IPS-NIHi11 (cell line): Measurements from ENCODE around the gene NFE2.
"Not testable (repeated sequence)": the region's sequence is repeated elsewhere in the genome, so short reads cannot be mapped to it uniquely, and the experiment has no call there.

Experiments used
- DNase-seq: peaks from one replicate; pipeline ENCODE4 v3.0.0; 2012; ENCODE audit warnings: mixed read lengths, low spot score

The NFE2 gene

DNA sequence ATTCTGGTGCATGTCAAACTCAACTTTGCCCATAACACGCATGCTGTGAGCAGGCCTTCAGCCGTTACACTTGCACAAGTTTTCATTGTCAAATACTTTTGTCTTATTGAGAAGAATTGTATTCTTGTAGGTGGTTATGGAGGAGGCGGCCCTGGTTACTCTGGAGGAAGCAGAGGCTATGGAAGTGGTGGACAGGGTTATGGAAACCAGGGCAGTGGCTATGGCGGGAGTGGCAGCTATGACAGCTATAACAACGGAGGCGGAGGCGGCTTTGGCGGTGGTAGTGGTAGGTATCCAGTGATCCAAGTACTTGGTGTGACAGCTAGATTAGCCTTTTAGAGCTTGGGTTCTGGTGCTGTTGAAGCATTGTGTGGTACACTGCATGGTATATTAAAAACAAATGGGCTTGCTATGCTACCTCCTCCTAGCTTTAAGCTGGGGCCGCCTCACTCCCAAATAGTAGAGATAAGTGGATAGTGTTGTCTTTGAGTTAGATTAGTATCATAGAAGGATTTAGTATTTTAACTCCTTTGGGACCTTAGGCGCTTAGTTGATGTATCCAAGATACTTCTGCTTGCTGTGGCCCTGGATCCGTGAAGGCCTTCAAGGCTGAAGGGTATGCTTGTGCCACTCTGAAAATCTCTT is 17.7 kb downstream of the NFE2 start:
- no peak for DNase-seq

DNA sequence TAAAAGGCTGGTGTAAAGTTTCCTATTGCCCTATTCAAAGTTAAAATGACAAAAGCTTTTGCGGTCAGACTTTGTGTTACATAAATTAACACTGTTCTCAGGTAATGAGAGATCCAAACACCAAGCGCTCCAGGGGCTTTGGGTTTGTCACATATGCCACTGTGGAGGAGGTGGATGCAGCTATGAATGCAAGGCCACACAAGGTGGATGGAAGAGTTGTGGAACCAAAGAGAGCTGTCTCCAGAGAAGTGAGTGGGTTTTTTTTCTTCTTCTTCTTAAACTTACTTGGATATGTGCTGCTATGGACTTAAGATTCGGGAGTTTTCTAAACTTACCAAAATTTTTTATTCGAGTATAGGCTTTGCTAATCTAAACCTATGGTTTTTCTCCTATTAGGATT is 19.1 kb downstream of the NFE2 start:
- not testable (repeated sequence) for DNase-seq

DNA sequence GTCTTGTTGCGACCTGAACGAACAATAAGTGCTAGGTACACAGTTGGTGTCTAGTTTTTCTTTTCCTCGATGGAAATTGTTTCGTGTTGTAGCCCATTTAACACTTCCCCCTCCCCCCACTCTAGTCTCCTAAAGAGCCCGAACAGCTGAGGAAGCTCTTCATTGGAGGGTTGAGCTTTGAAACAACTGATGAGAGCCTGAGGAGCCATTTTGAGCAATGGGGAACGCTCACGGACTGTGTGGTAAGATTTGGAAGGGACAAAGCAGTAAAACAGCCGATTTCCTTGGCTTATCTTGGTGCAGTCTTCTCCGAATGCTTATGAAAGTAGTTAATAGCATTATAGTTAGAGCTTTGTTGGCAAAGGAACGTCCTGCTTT is 19.6 kb downstream of the NFE2 start:
- DNase-seq, result not testable (repeated sequence)

DNA sequence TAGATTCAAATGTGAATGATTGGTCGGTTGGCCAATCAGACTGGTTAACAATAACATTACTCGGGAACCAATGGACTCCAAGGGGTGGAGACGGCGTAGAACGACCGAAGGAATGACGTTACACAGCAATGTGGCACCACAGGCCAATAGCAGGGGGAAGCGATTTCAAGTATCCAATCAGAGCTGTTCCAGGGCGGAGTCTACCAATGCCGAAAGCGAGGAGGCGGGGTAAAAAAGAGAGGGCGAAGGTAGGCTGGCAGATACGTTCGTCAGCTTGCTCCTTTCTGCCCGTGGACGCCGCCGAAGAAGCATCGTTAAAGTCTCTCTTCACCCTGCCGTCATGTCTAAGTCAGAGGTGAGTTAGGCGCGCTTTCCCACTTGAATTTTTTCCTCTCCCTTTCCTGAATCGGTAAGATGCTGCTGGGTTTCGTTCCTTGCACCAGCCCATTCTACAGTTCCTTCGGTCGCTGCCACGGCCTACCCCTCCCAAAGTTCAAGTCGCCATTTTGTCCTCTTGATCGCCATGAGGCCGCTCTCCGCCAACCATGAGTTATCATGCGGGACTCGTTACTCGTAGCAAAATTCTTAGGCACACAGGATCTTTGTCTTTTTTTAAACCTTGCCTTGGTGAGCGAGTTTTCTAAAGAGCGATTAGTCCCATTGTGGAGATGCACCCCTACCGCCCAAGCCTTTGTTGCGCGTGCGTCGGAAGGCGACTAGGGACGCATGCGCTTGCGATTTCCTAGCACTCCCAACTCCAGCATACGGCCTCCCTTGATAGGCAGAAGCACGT is 20.2 kb downstream of the NFE2 start, which contains the start of gene HNRNPA1:
Gene HNRNPA1, plus strand, starts transcription at position 259 of the 793 bp plus-strand sequence. Its CDS starts 82 bp downstream, at position 341.
- peak; percentile 89 for DNase-seq

DNA sequence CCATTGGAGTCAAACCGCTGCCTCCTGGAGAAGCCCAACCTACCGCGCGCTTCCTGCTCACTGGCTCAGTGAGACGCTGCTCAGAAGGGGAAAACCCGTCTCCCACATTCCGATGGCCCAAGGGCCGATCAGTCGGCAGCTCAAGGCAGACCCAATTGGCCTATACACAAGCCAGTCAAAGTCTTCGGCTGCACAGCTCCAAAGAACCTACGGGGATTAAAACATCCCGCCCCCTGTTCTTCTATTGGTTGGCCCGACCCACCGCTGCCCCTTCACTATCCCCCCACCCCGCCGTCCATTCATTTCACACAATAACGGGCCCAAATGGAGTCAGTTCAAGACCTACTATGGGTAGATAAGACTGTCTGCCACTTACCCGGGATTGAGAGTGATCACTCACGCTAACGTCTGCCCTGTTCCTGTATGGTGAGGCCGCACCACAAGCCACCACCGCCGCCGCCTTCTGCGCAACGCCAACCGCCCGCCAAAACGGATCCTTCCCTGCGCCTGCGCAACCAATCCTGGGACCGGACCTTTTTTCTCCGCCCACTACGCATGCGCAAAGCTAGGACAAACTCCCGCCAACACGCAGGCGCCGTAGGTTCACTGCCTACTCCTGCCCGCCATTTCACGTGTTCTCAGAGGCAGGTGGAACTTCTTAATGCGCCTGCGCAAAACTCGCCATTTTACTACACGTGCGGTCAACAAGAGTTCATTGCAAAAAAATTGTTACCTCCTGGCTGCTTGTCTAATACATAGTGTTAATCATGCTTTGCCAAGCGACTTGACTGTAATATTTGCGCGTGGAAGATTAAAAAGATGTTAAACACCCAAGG is 21.0 kb downstream of the NFE2 start, which contains the start of gene CBX5:
Gene CBX5, minus strand, starts transcription at position 491 of the 836 bp plus-strand sequence. CDS start 22,472 bp downstream, outside the sequence.
- peak; percentile 92 for DNase-seq

DNA sequence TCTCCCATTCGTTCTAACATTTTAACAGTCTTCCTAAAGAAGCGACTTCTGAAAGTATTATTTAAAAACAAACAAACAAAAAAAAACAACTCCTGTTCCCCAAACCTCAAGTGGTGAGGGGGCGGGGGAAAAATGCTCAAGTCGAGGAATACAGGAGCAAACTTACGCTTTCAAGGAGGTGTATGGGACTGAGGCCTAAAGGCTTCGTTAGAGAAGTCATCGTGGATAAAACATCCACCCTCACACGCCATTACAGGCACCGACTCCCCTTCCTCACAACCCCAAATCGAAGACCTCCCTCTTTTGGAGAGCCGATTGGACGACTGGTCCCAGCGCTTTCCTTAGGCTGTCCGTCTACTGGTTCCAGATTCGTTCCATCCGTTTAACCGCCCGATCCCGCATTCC is 21.6 kb downstream of the NFE2 start:
- no peak for DNase-seq

DNA sequence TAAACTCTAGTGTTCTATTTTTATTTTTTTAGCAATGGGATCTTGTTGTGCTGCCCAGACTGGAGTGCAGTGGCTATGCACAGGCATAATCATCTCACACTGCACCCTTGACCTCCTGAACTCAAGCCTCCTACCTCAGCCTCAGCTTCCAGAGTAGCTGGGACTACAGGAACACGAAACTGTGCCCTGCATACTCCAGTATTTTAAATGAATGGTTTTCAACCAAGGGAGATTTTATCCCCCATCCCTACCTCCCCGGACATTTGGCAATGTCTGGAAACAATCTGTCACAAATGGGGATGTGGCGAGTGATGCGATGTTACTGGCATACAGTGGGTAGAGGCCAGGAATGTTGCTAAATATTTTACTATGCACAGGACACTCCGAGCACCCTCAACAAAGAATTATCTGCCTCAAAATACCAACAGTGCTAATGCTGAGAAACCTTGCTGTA is 23.0 kb downstream of the NFE2 start:
- DNase-seq, result no peak

DNA sequence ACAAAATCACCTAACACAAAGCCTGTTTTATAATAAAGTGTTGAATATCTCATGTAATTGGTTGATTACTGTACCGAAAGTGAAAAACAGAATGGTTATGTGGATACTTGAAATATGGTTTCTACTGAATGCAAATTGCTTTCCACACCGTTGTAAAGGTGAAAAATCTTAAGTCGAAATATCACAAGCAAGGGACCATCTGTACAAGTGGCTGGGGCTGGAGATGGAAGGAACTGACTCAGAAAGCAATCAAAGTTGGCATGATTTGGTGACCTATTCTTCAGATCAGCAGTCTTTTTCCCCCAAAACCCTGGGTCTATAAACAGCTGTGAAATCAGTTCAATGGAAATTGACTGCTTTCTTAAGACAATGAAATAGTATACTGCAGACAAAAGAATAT is 24.4 kb downstream of the NFE2 start:
- no peak for DNase-seq

DNA sequence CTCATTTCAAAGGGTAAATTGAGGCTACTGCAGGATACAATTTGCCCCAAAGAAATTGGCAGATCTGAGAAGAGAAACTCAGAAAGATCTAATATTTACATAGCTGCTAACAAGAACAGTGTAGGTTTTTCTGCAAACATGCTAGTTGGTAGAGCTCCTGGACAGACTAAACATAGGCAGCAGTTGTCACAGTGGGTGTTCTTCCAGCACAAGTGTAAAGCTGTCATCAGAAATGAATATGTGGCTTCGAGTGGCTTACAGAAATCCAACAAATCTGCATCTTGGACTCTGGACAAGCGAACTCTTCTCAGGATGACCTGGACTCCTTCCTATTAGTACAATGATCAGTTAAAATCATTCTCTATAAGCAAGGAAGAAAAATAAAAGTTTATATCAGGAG is 26.8 kb downstream of the NFE2 start:
- DNase-seq, result no peak

DNA sequence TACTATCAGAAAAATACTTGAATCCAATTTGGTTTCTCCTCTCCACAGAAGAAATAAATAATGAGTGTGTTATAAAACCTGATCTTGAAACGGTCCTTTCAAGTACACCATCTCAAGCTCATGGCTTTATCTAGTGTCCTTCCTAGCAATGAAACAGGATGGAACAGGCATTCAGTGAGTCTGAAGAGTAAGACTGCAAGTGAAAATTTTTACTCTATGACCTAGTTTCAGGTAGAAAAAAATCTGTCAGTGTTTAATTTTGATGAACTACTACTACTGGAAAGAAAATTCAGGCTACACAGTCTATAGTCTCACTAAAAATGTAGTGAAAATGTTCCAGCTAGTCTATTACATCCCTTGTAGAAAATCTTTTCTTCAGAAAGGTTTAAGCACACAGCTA is 28.6 kb downstream of the NFE2 start:
- no peak for DNase-seq

DNA sequence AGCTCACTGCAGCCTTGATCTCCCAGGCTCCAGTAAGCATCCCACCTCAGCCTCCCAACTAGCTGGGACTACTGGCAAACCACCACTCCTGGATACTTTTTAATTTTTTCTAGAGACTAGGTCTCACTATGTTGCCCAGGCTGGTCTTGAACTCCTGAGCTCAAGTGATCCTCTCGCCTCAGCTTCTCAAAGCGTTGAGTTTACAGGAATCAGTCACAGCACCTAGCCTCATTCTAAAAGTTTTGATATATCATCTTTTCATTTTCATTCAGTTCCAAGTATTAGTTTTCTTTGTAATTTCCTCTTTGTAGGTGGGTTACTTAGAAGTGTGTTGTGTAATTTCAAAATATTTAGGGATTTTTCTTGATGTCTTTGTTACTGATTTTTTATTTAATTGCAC is 30.5 kb downstream of the NFE2 start:
- no peak for DNase-seq

DNA sequence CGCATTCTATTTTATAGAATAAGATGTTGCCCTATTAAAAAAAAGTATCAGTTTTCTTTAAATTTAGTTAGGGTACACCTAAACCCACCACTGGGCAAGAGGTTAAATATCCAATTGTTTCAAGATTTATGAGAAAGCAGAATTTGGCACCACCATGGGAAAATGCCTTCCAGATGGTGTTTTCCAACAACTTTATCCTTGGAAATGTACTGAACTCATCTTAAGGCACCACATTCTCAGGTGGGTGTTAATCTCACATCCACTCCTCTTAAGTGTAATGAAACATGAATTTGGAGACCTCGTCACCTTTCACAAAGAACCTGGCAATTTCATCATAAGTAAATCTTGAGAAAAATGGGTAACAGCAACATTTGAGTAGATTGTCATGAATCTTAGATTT is 34.0 kb downstream of the NFE2 start:
- no peak for DNase-seq

DNA sequence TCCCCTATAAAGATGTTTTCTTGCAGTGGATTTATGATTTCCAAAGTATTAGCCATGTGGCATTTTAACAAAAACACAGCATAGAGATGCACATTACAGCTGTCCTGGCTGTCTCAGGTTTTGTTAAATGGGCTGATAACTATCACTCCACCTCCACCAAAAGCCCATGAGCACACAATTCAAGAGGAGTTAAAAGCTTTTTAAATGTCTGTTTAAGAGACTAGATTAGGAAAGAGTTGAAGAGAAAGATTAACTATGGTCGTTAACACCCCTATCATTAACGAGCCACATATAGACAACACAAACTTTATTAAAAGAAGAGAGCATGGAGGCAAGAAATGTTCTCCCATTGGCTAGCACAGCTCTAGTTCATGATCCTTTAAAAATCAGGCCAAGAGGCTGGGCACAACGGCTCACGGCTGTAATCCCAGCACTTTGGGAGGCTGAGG is 35.4 kb downstream of the NFE2 start:
- no peak for DNase-seq

DNA sequence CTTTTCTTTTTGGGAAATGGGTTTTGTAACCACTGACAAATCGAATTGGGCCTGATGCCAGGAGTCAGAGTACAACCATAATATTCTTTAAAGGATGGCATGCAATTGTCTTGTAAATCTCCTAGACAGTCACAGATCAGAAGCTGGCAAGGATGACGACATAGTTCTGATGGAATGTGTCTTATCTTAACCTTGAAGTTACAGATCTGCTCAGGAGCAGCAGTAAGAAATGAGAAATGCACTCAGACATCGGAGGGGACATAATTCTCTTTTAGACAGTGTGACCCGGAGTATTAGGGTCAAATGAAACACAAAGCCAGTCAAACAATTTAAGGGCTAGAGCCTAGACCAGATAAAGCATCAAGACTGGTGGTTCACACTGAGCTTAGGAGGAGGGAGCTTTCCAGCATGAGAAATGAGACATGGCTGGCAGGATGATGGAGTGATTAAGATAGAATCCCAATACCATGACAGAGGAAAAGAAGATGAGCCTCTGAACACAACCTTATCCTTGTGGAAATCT is 38.4 kb downstream of the NFE2 start:
- no peak for DNase-seq

DNA sequence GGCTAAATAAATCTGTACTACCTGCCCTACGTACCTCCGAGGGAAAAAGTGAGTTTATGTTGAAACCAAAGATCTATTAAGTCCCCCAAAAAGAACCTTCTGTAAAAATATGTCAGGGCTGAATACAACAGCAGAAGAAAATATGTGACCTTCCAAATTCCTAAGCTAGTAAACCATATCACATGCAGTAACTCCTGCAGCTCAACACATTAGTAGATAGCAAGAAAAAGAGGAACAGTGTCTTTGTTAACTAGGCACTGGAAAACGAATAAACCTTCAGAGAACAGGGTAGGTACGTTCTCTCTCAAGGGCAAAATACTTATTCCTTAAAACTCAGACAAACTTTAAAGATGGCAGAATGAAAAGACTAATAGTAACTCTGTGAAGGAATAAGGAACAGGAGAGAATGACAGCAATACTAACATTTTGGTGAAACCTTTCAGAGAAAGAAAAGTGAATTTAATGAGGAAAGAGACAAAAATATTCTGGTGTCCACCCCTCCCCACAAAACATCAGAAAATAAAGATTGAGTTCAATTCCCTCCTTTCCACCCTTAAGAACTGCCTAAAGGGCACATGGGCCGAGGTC is 38.9 kb downstream of the NFE2 start:
- DNase-seq, result no peak

DNA sequence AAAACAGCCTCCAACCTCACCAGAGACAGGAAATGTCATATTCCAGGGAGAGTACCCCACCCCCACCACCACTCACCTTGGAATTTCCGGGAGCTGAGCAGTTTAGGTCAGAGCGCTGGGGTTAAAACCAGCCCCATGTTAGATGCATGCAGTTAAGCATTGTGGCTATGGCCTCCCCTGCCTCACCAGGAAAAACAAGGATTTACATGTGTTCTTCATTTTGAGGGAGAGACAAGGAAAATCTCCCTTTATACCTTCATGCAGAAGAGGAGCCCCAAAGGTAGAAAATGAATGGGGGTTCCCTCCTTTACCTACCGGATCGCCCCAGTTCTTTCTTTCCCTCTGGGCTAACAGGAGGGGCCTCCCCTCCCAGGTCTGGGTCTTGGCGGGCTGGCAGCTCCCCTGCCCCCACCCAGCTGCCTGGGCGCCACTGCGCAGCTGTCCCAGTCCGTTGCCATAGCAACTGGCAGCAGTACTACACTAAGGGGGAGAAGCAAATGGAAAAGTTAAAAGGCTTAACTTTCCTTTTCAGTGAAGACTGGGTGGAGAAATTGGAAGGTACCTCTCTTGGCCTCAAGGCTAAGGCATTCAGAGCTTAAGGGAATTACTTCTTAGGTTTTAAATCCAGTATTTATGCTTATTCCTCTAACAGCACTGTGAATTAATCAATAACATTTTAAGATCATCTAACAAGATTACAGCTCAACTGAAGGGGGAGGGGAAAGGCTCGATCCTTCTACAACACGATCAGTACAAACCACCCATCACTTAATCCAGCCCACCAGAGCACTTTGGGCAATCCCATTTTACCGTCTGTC is 41.4 kb downstream of the NFE2 start:
- peak; percentile 93 for DNase-seq

DNA sequence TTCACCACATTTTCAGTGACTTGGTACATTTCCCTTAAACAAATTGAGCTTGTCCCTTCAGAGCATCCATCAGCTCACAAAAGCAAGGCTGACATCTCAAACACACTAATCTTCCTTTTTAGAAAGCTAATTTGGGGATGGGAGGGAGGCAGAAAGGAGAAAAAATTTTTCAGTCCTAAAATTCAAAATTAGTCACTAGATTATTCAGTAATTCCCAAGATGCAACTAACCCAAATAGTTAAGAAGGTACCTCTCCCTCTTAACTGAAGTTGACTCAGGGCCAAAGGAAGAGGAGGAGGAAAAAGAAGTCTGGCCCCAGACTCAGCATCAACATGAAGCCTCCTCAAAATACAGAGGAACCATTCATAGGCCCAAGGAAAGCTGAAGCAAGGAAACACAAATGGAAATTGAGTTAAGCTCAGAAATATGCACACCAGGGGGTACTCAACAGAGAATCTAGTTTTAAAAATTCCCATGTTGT is 42.6 kb downstream of the NFE2 start:
- DNase-seq, result no peak

DNA sequence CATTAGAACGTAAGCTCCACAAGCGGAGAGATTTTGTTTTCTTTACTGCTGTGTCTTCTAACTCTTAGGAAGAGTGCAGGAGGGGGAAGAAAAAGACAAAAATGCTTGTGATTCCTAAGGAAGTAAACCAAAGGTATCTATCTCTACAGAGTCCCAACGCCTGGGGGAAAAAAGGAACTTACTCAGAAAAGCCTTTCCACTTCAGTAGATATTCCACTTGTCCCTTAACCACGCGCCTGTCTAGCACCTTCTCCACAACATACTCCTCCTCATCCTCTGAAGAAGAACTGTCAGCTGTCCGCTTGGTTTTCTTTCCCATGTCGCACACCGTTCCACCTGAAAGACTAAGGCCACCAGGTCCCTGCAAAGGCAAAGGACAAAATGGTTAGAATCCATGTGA is 43.5 kb downstream of the NFE2 start:
- DNase-seq, result no peak

DNA sequence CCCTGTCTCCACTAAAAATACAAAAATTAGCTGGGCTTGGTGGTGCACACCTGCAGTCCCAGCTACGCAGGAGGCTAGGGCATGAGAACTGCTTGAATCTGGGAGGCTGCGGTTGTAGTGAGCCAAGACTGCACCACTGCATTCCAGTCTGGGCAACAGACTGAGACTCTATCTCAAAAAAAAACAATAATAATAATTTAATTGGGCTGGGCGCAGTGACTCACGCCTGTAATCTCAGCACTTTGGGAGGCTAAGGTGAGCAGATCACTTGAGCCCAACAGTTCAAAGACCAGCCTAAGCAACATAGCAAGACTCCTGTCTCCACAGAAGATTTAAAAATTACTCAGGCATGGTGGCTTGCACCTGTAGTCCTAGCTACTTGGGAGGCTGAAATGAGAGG is 47.6 kb downstream of the NFE2 start:
- no peak for DNase-seq

DNA sequence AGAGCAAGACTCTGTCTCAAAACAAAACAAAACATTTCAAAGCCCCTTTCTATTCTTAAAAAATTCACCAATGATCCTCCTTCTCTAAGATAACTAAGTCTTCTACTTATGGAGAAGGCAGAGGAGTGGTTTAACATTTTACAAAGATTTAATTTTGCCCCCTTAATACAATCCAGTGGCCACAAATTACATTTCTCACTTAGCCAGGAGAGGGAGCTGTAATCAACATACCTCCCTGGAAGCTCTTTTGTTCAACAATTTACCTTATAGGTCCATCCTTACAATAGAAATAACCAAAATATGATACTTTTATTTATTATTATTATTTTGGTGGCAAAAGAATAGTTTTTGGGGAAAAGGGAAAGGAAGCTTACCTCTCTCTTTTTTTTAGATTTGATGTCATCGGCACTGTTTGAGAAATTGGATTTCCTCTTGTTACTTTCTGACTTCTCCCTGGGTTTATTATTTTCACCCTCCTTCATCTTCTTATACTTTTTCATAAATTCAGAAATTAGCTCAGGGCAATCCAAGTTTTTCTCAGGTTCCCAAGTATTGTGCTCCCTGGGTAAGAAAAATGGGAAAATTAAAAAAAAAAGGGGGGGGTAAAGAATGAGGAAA is 49.0 kb downstream of the NFE2 start:
- peak; percentile 64 for DNase-seq
